Neural progenitor cell (in vitro differentiated cells): ENCODE measurements around the gene TIPRL. TPM values are rescaled to one million over a fixed set of nuclear protein-coding genes. Genes with fewer than 3 reads are reported as not detected.
"Not testable (repeated sequence)": the region's sequence is repeated elsewhere in the genome, so short reads cannot be mapped to it uniquely, and the experiment has no call there.

Experiments used
- DNase-seq: peaks from one replicate; pipeline ENCODE4 v3.0.0-alpha.2; 2016; ENCODE audit warnings: low spot score
- H2AFZ ChIP-seq: fragments of 200-600 bp; sonication (generic); replicated peaks from 2 replicates; pipeline ENCODE4 v1.6.1; 2016; ENCODE audit warnings: antibody characterized with exemption
- H3F3A ChIP-seq: fragments of 200-600 bp; sonication (generic); 2 replicates; pipeline ENCODE4 v1.6.1; 2016; ENCODE audit warnings: antibody characterized with exemption, low read depth
- H3K27ac ChIP-seq: fragments of 200-600 bp; sonication (generic); 2 replicates; pipeline ENCODE4 v1.5.1; 2016; ENCODE audit warnings: mild to moderate bottlenecking
- H3K27me3 ChIP-seq: fragments of 200-600 bp; sonication (generic); 2 replicates; pipeline ENCODE4 v1.6.1; 2016; ENCODE audit warnings: mild to moderate bottlenecking, moderate library complexity
- H3K36me3 ChIP-seq: fragments of 200-600 bp; sonication (generic); 2 replicates; pipeline ENCODE4 v1.5.1; 2016
- H3K4me1 ChIP-seq: fragments of 200-600 bp; sonication (generic); 2 replicates; pipeline ENCODE4 v1.6.1; 2016; ENCODE audit warnings: mixed run types
- H3K4me2 ChIP-seq: fragments of 200-600 bp; sonication (generic); 2 replicates; pipeline ENCODE4 v1.6.1; 2016
- H3K4me3 ChIP-seq: fragments of 200-600 bp; sonication (generic); 2 replicates; pipeline ENCODE4 v1.5.1; 2016
- H3K79me2 ChIP-seq: fragments of 200-600 bp; sonication (generic); 2 replicates; pipeline ENCODE4 v1.6.1; 2016; ENCODE audit warnings: low read depth
- H3K9ac ChIP-seq: fragments of 200-600 bp; sonication (generic); 2 replicates; pipeline ENCODE4 v1.6.1; 2016
- H3K9me3 ChIP-seq: fragments of 200-600 bp; sonication (generic); 2 replicates; pipeline ENCODE4 v1.5.1; 2016; ENCODE audit warnings: low read depth
- H4K20me1 ChIP-seq: fragments of 200-600 bp; sonication (generic); 2 replicates; pipeline ENCODE4 v1.6.1; 2016; ENCODE audit warnings: low read depth
- H3K27ac Mint-ChIP-seq: 3 replicates; pipeline ENCODE4 v1.8.0; 2021; ENCODE audit warnings: mixed read lengths
- H3K27me3 Mint-ChIP-seq: 2 replicates; pipeline ENCODE4 v1.8.0; 2022; ENCODE audit warnings: low read depth, mild to moderate bottlenecking, inconsistent platforms, moderate library complexity, mixed read lengths; ENCODE audit not compliant: insufficient read depth
- H3K36me3 Mint-ChIP-seq: 3 replicates; pipeline ENCODE4 v1.8.0; 2021; ENCODE audit warnings: mixed read lengths
- H3K4me1 Mint-ChIP-seq: 3 replicates; pipeline ENCODE4 v1.8.0; 2021; ENCODE audit warnings: mixed read lengths
- H3K4me3 Mint-ChIP-seq: 3 replicates; pipeline ENCODE4 v1.8.0; 2021; ENCODE audit warnings: mild to moderate bottlenecking, moderate library complexity, mixed read lengths
- H3K9me3 Mint-ChIP-seq: 3 replicates; pipeline ENCODE4 v1.8.0; 2020; ENCODE audit warnings: mixed read lengths
- EZH2 ChIP-seq: fragments of 200-600 bp; sonication (generic); IDR thresholded peaks from 2 replicates; pipeline ENCODE4 v1.6.1; 2017; ENCODE audit warnings: antibody characterized with exemption, mild to moderate bottlenecking, moderate library complexity
- EZH2phosphoT487 ChIP-seq: fragments of 200-600 bp; sonication (generic); IDR thresholded peaks from 2 replicates; pipeline ENCODE4 v1.6.1; 2017; ENCODE audit warnings: antibody characterized with exemption
- total RNA-seq: library from RNA; depleted of rRNA; stranded (reverse); fragments of >200 nt; gene quantifications from 2 replicates; pipeline ENCODE4 v1.2.3, GENCODE V29; 2015; ENCODE audit warnings: low replicate concordance
- TF ChIP-seq, protein P1 (sequence below): fragments of 200-600 bp; sonication (generic); IDR thresholded peaks from 2 replicates; pipeline ENCODE4 v1.5.1; 2017; ENCODE audit warnings: antibody characterized with exemption, mild to moderate bottlenecking

TIPRL gene
- total RNA-seq, 1 donor from 2014 or later, result 52.9 TPM

DNA sequence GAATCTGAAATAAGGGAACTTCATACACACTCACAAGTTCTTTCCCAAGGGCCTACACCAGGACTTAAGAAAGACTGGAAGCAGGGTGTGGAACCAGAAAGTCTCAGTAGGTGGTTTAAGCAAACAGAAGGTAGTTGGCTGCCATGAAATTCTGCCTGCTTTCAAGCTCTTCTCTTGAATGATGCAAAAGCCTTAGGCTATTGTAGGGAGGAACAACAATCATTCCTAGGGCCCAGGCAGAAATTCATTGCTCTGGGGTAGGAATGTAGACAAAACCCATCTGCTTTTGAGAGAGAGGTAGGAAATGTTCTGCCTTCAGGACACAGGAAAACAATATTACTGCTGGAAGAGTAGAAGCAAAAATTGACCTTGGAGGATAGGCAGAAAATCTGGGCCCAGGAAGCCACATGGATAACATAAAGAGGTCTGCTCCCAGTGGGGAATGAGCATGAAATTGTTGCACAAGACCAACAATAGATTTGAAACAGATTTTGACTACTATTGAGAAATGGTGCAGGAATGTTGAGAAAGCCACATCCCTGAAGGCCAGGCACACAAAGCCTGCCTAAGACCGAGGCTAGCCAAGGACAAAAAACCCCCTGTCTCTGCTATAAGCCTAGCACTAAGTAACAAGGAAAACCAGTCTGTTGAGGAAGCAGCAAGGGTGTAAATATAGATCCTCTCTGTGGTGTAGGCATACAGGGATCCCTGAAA lies 24.3 kb downstream of the TIPRL start:
- no peaks in the 10 kb centered on the region for H3K27me3 Mint-ChIP-seq
- peaks cover 3% of the 10 kb centered on the region for H3F3A ChIP-seq
- H3K9me3 ChIP-seq, result no peaks in the 10 kb centered on the region
- no peaks in the 10 kb centered on the region for H3K4me1 Mint-ChIP-seq
- no peak overlapping the region for H3K4me3 Mint-ChIP-seq
- no peak overlapping the region for H3K9ac ChIP-seq
- peaks cover 13% of the 10 kb centered on the region for H3K9me3 Mint-ChIP-seq
- no peaks in the 10 kb centered on the region for H3K27me3 ChIP-seq
- peaks cover 4% of the 10 kb centered on the region for H3K36me3 ChIP-seq
- H3K27ac Mint-ChIP-seq, result no peak overlapping the region
- no peaks in the 10 kb centered on the region for H3K79me2 ChIP-seq
- H4K20me1 ChIP-seq, result no peaks in the 10 kb centered on the region
- TF ChIP-seq EZH2phosphoT487, result no peak
- no peak for TF ChIP-seq EZH2
- TF ChIP-seq, protein P1, sequence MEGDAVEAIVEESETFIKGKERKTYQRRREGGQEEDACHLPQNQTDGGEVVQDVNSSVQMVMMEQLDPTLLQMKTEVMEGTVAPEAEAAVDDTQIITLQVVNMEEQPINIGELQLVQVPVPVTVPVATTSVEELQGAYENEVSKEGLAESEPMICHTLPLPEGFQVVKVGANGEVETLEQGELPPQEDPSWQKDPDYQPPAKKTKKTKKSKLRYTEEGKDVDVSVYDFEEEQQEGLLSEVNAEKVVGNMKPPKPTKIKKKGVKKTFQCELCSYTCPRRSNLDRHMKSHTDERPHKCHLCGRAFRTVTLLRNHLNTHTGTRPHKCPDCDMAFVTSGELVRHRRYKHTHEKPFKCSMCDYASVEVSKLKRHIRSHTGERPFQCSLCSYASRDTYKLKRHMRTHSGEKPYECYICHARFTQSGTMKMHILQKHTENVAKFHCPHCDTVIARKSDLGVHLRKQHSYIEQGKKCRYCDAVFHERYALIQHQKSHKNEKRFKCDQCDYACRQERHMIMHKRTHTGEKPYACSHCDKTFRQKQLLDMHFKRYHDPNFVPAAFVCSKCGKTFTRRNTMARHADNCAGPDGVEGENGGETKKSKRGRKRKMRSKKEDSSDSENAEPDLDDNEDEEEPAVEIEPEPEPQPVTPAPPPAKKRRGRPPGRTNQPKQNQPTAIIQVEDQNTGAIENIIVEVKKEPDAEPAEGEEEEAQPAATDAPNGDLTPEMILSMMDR, result no peak
- no peak overlapping the region for H2AFZ ChIP-seq
- no peaks in the 10 kb centered on the region for H3K4me1 ChIP-seq
- no peak overlapping the region for H3K27ac ChIP-seq
- peaks cover 14% of the 10 kb centered on the region for H3K36me3 Mint-ChIP-seq
- H3K4me2 ChIP-seq, result no peak overlapping the region
- no peak overlapping the region for H3K4me3 ChIP-seq
- no peak for DNase-seq

DNA sequence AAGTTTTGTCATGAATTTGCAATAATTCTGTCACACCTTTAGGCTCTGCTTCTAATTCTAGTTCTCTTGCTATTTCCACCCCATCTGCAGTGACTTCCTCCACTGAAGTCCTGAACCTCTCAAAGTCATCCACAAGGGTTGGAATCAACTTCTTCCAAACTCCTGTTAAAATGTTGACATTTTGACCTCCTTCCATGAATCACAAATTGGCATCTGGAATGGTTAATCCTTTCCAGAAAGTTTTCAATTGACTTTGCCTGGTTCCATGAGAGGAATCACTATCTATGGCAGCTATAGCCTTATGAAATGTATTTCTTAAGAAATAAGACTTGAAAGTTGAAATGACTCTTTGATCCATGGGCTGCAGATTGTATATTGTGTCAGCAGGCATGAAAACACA lies 27.3 kb downstream of the TIPRL start:
- TF ChIP-seq EZH2, result no peak
- TF ChIP-seq, protein P1, result no peak
- TF ChIP-seq EZH2phosphoT487, result no peak
- Histone ChIP-seq H3K27ac (no peak overlapping the region), H3F3A (no peaks in the 10 kb centered on the region), H3K27me3 (no peaks in the 10 kb centered on the region), H3K9ac (no peak overlapping the region), H2AFZ (no peak overlapping the region), H3K4me3 (no peak overlapping the region), H3K9me3 (no peaks in the 10 kb centered on the region), H4K20me1 (no peaks in the 10 kb centered on the region), H3K4me2 (no peak overlapping the region), H3K79me2 (no peaks in the 10 kb centered on the region), H3K36me3 (no peaks in the 10 kb centered on the region), H3K4me1 (no peaks in the 10 kb centered on the region)
- Mint-ChIP-seq H3K36me3 (peaks cover 15% of the 10 kb centered on the region), H3K9me3 (peaks cover 17% of the 10 kb centered on the region), H3K4me3 (no peak overlapping the region), H3K27me3 (peaks cover 2% of the 10 kb centered on the region), H3K27ac (no peak overlapping the region), H3K4me1 (no peaks in the 10 kb centered on the region)
- DNase-seq, result no peak

DNA sequence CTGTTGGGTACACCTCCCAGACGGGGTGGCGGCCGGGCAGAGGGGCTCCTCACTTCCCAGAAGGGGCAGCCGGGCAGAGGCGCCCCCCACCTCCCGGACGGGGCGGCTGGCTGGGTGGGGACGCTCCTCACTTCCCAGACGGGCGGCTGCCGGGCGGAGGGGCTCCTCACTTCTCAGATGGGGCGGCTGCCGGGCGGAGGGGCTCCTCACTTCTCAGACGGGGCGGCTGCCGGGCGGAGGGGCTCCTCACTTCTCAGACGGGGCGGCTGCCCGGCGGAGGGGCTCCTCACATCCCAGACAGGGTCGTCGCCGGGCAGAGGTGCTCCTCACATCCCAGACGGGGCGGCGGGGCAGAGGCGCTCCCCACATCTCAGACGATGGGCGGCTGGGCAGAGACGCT lies 28.9 kb downstream of the TIPRL start:
- H3K27ac Mint-ChIP-seq, H3K36me3 ChIP-seq, H3K27me3 ChIP-seq, H3K4me1 Mint-ChIP-seq, H4K20me1 ChIP-seq, H3K27me3 Mint-ChIP-seq, H3K9me3 ChIP-seq, H3K4me3 Mint-ChIP-seq, H3K4me2 ChIP-seq, H3K79me2 ChIP-seq, DNase-seq, H3K9ac ChIP-seq, H3F3A ChIP-seq, H3K27ac ChIP-seq, H2AFZ ChIP-seq, H3K4me1 ChIP-seq, H3K4me3 ChIP-seq: not testable (repeated sequence)
- peaks cover 15% of the 10 kb centered on the region for H3K36me3 Mint-ChIP-seq
- H3K9me3 Mint-ChIP-seq, result peaks cover 22% of the 10 kb centered on the region

DNA sequence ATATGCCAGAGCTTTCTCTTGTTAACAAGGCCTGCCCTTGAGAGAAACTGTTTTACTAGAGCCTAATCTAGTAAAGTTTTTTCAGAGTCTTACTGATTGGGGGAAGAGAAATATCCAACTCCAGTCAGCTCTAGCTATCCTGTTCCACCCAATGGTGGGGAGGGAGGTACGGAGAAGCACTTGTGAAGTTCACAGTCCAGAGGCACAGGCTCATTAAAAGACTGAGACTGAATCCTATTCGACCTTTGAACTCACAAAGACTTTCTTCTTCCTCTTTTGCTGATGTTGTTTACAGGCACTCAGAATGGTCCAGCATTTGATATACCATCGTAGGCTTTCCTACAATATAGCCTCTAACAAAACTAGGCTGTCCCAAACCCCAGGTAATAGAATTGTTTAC lies 31.6 kb downstream of the TIPRL start:
- H4K20me1 ChIP-seq, result no peaks in the 10 kb centered on the region
- H3K27ac ChIP-seq, result no peak overlapping the region
- H3K4me3 ChIP-seq, result no peak overlapping the region
- no peak for DNase-seq
- no peaks in the 10 kb centered on the region for H3K9me3 ChIP-seq
- TF ChIP-seq EZH2, result no peak
- TF ChIP-seq, protein P1, result no peak
- TF ChIP-seq EZH2phosphoT487, result no peak
- H3K79me2 ChIP-seq, result no peaks in the 10 kb centered on the region
- no peaks in the 10 kb centered on the region for H3F3A ChIP-seq
- H3K4me2 ChIP-seq, result no peak overlapping the region
- H3K4me3 Mint-ChIP-seq, result no peak overlapping the region
- peaks cover 17% of the 10 kb centered on the region for H3K9me3 Mint-ChIP-seq
- H3K4me1 Mint-ChIP-seq, result no peaks in the 10 kb centered on the region
- H3K27me3 Mint-ChIP-seq, result peaks cover 4% of the 10 kb centered on the region
- H2AFZ ChIP-seq, result no peak overlapping the region
- no peaks in the 10 kb centered on the region for H3K27me3 ChIP-seq
- H3K9ac ChIP-seq, result no peak overlapping the region
- no peaks in the 10 kb centered on the region for H3K36me3 ChIP-seq
- H3K36me3 Mint-ChIP-seq, result peaks cover 7% of the 10 kb centered on the region
- no peaks in the 10 kb centered on the region for H3K4me1 ChIP-seq
- no peak overlapping the region for H3K27ac Mint-ChIP-seq
